ENCODE data around the gene RADIL. TPM values are rescaled to one million over a fixed set of nuclear protein-coding genes. Genes with fewer than 3 reads are reported as not detected.

Gene RADIL
- polyA plus RNA-seq, 3 donors, result not detected

GRCh38 chr7:4861673-4862072 lies 21.8 kb downstream of the RADIL start, which contains the start of gene PAPOLB:
Gene PAPOLB, minus strand, starts transcription at chr7:4862030. Its CDS starts 220 bp downstream, at chr7:4861810.
- Mint-ChIP-seq H3K36me3 (no peaks in the 10 kb centered on the region), H3K9me3 (peaks cover 9 to 31% (median 26%) of the 10 kb centered on the region in 7 donors), H3K4me3 (peak within 1 kb of the TSS; percentile 48 to 81), H3K27ac (no peak within 1 kb of the TSS), H3K27me3 (ENCODE audit: low read depth in 3 of 3) (peaks cover 26 to 35% (median 28%) of the 10 kb centered on the region in 3 donors), H3K4me1 (peaks cover 5% of the 10 kb centered on the region)
- Histone ChIP-seq H3K9me3 (replicated peaks in 1 of 2; ENCODE audit: control insufficient read depth in 1 of 2, insufficient read depth in 1 of 2, low read length in 2 of 2) (peaks cover 15 to 27% of the 10 kb centered on the region in 2 donors), H2AFZ (ENCODE audit: insufficient read depth, low read depth, low read length, poor library complexity, severe bottlenecking) (peak within 1 kb of the TSS; percentile 55), H3K27ac (ENCODE audit: low read depth in 1 of 2, low read length in 2 of 2) (no peak within 1 kb of the TSS), H3K27me3 (ENCODE audit: control insufficient read depth in 2 of 2, insufficient read depth in 2 of 2, low read length in 2 of 2) (peaks cover 33 to 36% of the 10 kb centered on the region in 2 donors), H3K79me2 (ENCODE audit: insufficient read depth, low read length) (no peaks in the 10 kb centered on the region), H4K20me1 (ENCODE audit: insufficient read depth, low read length) (no peaks in the 10 kb centered on the region), H3K4me3 (replicated peaks in 1 of 3; ENCODE audit: low read depth in 2 of 3, low read length in 3 of 3) (peak within 1 kb of the TSS in 2 of 3 experiments; percentile 3 to 54), H3K4me1 (ENCODE audit: control insufficient read depth in 1 of 2, insufficient read depth in 2 of 2, low read length in 2 of 2) (peaks cover 0 to 5% of the 10 kb centered on the region in 2 donors), H3K4me2 (replicated peaks; ENCODE audit: extremely low read depth, low read length, poor library complexity, severe bottlenecking) (peak within 1 kb of the TSS; percentile 41), H3K9ac (ENCODE audit: insufficient read depth, low read length, poor library complexity, severe bottlenecking) (no peak within 1 kb of the TSS), H3K36me3 (replicated peaks in 1 of 2; ENCODE audit: control insufficient read depth in 1 of 2, insufficient read depth in 2 of 2, low read length in 2 of 2) (no peaks in the 10 kb centered on the region)
- intact Hi-C loops (cut with micrococcal nuclease), result no loop called here
- 12% methylated on average over 33 of the region's 46 CpGs for WGBS (ENCODE audit: insufficient coverage)
- no peak for DNase-seq
- TF ChIP-seq CTCF (IDR thresholded peaks at IDR 0.05), result no peak

GRCh38 chr7:4861227-4861626 lies 22.3 kb downstream of the RADIL start:
- H3K4me1 ChIP-seq (ENCODE audit: control insufficient read depth in 1 of 2, insufficient read depth in 2 of 2, low read length in 2 of 2), result peaks cover 0 to 5% of the 10 kb centered on the region in 2 donors
- peaks cover 15 to 27% of the 10 kb centered on the region in 2 donors for H3K9me3 ChIP-seq (replicated peaks in 1 of 2; ENCODE audit: control insufficient read depth in 1 of 2, insufficient read depth in 1 of 2, low read length in 2 of 2)
- peak overlapping the region; percentile 55 for H2AFZ ChIP-seq (ENCODE audit: insufficient read depth, low read depth, low read length, poor library complexity, severe bottlenecking)
- H4K20me1 ChIP-seq (ENCODE audit: insufficient read depth, low read length), result no peaks in the 10 kb centered on the region
- peaks cover 26 to 35% (median 28%) of the 10 kb centered on the region in 3 donors for H3K27me3 Mint-ChIP-seq (ENCODE audit: low read depth in 3 of 3)
- H3K79me2 ChIP-seq (ENCODE audit: insufficient read depth, low read length), result no peaks in the 10 kb centered on the region
- no peak overlapping the region for H3K27ac Mint-ChIP-seq
- DNase-seq, result no peak
- H3K9ac ChIP-seq (ENCODE audit: insufficient read depth, low read length, poor library complexity, severe bottlenecking), result no peak overlapping the region
- H3K36me3 Mint-ChIP-seq, result no peaks in the 10 kb centered on the region
- WGBS (ENCODE audit: insufficient coverage), result 74% methylated on average over 8 of the region's 11 CpGs
- no peaks in the 10 kb centered on the region for H3K36me3 ChIP-seq (replicated peaks in 1 of 2; ENCODE audit: control insufficient read depth in 1 of 2, insufficient read depth in 2 of 2, low read length in 2 of 2)
- H3K4me2 ChIP-seq (replicated peaks; ENCODE audit: extremely low read depth, low read length, poor library complexity, severe bottlenecking), result peak overlapping the region; percentile 41
- peaks cover 33 to 36% of the 10 kb centered on the region in 2 donors for H3K27me3 ChIP-seq (ENCODE audit: control insufficient read depth in 2 of 2, insufficient read depth in 2 of 2, low read length in 2 of 2)
- H3K9me3 Mint-ChIP-seq, result peaks cover 9 to 31% (median 26%) of the 10 kb centered on the region in 7 donors
- H3K4me3 Mint-ChIP-seq, result peak overlapping the region; percentile 48 to 77
- no peak for TF ChIP-seq CTCF (IDR thresholded peaks at IDR 0.05)
- H3K4me1 Mint-ChIP-seq, result peaks cover 5% of the 10 kb centered on the region
- peak overlapping the region in 1 of 3 experiments; percentile 54 for H3K4me3 ChIP-seq (replicated peaks in 1 of 3; ENCODE audit: low read depth in 2 of 3, low read length in 3 of 3)
- intact Hi-C loops (cut with micrococcal nuclease), result no loop called here
- H3K27ac ChIP-seq (ENCODE audit: low read depth in 1 of 2, low read length in 2 of 2), result no peak overlapping the region
